Activated CD4-positive, alpha-beta T cell treated with anti-CD3 and anti-CD28 coated beads for 48 hours (primary cell): ENCODE data around the gene POLR3GL.

Experiments used
- DNase-seq: peaks from one replicate; pipeline ENCODE4 v3.0.0-alpha.2; 2020

Gene POLR3GL

DNA sequence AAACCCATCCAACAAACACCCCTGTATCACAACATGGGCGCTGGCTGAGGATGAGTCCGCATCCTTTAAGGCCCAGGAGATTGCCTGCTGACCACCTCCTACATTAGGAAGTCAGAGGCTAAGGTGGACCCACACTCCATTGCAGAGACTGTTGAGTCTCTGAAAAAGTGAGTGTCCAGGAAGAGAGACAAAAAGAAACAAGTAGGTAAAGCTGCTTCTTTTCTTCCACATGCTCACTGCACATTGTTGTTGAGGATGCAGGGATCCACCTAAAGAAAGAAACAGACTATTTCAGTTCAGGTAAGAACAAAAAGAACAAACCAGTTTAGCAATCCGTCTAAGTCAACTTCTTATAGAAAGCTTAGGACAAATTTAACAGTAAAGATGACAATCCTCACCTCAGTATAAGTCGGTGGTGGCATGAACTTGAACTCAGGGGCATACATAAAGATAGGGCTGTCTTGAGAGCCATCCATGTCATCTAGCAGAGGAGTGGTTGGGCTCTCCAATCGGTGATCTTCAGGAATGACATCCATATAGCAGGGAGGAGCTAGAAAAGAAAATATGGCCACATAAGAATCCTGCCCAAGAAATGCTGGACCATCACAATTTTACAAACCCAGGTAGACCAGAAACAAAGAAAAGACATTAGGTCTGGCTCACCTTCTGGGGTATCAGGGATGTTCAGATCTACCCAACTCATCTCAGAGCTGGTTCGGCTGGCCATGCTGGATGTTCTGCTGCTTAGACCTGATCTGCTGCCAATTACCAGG, 29.3 kb downstream of the POLR3GL start:
- DNase-seq, result no peak

DNA sequence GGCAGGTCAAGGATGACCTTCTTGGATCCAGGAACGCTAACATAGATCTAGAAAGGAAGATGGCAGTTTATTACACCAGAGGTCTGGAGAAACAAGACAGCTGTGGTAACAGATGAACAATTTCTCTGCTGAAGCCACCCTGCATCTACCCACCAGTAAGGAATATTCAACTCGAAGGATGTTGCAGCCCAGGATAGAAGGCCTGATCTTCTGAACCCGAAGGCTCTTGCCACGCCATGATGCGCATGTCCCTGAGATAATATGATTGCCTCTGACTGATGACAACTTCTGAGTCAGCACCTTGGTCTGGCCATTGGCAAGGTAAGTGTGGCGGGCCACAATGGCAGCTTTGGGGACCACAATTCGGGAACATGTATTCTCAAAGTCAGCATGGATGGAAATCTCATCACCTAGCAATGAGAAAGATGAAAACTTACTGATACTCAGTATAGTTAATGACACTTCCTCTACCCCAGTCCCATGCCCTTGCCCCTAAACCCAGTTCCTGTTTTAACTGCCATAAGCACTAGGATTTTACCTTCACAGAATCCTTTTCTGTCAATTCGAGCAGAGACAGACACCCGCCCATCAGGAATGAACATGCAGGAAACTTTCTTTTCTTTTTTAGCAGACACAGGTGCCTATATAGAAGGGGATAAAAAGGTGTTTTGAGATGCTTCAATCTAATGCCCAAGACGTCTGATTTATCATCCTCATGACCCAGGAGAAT, 30.1 kb downstream of the POLR3GL start:
- DNase-seq, result peak; percentile 66

DNA sequence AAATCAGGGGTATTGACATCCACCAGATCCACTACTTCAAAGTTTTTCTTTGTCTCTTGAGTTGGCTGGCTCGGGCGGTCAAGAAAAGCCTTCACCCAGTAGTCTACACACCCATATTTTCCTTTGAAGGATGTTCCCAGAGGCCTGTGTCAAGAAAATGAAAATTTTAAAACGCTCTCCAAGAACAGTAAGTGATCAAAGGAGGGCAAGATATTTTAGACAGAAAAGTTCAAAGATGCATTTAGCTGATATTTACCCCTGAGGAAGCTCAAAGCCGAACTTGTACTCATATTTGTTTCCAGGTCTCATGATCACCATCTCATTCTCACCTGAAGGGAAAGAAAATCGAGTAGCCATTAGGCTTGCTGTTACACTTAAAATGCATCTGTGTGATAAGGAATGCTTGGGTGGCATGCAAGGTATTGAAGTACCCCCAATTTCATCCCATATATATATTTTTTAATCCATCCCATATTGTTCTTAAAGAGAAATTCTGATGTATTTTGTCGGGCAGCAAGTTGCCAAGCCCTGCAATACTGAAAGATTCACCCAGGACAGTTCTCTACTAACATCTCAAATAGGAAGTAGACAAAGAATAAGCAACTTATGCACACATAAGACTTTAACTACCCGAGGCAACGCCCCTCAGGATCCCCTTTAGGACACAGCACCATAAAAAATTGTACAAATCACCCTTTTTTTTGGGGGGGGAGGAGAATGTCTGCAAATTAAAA, 30.8 kb downstream of the POLR3GL start:
- no peak for DNase-seq

DNA sequence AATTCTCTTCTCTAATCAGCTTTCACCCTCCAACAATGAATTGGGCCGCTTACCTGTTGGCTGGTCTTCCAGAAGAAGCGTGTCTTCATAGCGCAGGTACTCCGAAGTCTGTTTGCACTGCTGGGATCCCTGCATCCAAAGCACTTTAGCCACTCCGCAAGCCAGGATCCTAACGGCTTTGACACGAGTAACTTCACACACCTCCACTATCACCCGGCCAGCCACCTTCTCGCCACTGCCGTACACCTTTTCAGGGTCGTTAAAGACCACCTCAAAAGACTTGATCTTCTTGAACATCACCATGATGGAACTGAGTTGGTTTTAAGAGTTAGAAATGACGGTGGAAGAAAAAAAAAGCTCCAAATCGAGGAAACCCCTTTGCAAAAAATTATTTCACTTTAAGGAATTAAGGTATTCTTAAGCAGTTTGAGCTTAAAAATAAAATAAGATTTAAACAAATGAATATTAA, 31.5 kb downstream of the POLR3GL start:
- DNase-seq, result no peak

DNA sequence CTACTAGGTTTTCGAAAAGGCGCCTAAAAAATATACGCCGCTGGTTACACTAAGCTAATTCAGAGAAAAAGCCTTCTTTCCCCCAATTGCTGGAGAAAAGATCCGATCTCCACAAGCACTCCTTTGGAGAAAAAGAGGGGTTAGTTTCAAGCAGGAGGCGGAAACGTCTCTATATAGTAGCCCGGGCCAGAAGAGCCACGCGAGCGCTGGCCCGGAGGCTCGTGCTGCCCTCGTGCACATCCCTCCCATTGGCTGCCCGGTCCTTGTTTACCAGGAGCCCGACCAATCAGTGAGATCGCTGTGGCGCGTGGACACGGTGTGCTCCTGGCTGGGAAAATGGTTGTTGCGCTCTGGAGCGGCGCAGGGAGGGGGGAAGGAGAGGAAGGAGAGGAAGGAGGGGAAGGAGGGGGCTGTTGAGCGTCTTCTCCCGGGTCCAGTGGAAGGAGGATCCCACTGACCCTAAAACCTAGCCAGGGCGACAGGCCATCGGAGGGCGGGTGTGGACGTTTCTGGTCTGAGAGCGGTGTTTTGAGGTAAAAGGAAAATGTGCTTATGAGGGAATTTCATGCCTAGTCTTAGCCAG, 32.0 kb downstream of the POLR3GL start, which contains the start of gene TXNIP:
Gene TXNIP, minus strand, starts transcription at position 147 of the 583 bp plus-strand sequence. CDS start 313 bp downstream, outside the sequence.
- DNase-seq, result peak; percentile 95

DNA sequence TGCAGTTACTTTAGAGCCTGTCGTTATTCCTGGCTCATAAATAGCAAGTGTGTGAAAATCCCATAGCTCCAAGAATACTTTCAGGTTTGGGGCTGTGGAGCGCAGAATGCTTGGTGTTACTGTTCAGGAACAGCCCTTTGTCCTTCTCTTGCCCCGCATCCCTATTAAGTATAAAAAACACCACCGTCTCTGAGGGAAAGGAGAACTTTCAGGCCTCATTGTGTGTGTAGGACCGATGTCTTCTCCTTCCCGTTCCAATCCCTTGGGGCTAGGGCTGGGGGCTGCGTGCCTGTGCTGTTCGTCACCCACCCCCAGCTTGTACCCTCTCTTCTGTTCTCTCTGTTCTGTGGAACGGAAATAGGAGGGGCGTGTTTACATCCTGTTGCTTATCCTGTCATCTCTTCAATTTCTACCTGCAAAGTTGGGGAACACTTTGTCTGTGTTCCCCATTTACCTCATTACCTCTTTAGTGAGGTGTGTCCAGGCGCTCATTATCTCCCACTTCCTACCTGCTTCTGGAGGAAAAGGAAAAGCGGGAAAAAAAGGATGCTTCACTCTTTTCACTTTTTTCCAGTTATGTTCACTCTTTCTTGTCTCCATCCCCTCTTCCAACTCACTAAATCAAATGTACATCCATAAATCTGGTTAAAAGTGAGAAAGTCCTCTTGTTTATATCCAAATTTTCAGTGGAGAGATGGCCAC, 32.7 kb downstream of the POLR3GL start:
- peak; percentile 63 for DNase-seq

DNA sequence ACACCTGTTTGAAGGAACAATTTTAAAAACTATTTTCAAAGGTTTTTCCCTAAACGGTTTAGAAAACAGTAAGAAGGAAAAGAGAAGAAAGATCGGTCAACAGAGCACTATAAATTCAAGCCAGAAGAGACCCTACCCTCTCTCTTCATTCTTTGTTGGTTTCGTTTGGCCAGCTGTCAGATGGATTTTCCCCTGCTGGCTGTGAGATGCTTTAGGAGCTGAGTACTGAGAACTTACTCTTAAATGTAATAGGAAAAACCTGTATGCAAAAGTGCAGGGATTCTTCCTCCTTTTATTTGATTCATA, 33.2 kb downstream of the POLR3GL start:
- DNase-seq, result no peak

DNA sequence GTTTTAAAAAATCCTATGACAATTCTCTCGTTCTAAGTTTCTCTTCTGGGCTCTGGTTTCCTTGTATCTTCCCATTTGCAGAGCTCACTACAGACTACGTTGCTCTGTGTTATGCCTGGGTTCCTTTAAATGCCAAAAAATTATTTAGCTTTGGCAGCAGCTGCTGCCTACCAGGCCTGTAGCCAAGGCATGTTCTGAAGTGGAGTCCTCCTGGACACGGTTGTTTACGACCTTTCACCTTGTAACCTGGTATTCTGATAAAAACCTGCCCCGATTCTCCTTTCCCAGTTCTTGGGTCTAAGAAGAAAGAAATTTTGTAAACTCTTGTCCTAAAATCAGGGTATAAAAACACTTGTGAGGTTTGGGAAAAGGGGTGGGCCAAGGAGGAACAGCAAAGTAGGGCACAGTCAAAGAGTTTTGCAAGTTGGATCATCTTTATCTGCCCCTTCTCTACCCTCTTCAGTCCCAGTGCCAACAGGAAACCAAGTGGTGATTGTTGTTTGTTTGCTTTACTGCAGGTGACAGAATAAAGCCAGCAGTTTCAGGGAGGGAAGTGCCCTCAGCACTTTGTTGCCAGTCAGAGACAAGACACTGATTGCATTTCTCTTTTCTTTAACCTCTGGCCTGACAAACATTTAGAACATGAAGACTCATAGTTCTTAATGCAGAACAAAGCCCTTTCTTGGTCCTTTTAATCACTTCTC, 35.0 kb downstream of the POLR3GL start:
- DNase-seq, result no peak

DNA sequence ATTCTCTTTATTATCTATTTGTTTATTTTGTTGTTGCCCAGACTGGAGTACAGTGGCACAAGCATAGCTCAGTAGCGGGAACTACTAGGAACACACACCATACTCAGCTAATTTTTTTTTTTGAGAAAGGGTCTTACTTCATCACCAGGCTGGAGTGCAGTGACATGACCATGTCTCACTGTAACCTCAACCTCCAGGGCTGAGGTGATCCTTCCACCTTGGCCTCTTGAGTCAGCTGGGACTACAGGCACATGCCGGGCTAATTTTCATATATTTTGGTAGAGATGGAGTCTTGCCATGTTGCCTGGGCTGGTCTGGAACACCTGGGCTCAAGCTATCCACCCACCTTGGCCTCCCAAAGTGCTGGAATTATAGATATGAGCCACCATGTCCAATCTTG, 37.2 kb downstream of the POLR3GL start:
- DNase-seq, result no peak

DNA sequence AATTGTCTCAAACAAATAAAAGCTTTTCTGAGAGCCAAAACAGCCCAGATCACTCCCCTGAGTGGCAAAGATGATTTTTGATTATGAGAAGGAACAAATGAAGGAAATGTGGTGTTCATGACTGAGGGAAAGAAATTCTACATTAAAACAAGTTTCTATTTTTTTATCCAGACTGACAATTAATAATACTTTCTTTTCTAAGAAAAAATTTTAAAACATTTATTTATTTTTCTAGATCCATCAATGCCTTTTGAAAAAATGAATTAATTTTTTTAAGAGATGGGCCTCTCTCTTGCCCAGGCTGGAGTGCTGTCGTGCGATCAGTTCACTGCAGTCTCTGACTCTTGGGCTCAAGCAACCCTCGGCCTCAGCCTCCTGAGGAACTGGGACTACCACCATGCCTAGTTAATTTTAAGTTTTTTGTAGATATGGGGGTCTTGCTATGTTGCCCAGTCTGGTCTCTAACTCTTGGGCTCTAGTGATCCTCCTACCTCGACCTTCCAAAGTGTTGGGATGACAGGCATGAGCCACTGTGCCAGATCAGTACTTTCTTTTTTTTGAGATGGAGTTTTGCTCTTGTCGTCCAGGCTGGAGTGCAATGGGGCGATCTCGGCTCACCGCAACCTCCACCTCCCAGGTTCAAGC, 43.1 kb downstream of the POLR3GL start:
- no peak for DNase-seq

DNA sequence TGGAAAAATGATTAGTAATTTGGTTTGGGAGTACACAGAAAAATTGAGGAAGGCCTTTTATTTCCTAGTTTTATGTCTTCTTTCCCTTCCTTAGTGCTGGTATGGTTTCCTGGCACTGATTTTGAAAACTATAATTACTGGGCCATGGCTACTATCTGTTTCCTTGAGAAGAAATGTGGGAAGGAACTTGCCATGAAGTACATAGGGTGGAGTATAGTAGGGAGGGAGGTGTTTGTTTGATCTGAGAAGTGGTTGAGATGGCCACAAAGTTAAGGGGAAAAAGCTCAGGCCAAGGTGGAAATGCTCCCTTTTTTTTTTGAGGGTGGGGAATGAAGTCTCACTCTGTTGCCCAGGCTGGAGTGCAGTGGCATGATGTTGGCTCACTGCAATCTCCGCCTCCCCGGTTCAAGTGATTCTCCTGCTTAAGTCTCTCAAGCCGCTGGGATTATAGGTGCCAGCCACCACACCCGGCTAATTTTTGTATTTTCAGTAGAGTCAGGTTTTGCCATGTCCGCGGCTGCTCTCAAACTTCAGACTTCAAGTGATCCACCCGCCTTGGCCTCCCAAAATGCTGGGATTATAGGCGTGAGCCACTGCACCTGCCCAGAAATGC, 45.7 kb downstream of the POLR3GL start:
- no peak for DNase-seq

DNA sequence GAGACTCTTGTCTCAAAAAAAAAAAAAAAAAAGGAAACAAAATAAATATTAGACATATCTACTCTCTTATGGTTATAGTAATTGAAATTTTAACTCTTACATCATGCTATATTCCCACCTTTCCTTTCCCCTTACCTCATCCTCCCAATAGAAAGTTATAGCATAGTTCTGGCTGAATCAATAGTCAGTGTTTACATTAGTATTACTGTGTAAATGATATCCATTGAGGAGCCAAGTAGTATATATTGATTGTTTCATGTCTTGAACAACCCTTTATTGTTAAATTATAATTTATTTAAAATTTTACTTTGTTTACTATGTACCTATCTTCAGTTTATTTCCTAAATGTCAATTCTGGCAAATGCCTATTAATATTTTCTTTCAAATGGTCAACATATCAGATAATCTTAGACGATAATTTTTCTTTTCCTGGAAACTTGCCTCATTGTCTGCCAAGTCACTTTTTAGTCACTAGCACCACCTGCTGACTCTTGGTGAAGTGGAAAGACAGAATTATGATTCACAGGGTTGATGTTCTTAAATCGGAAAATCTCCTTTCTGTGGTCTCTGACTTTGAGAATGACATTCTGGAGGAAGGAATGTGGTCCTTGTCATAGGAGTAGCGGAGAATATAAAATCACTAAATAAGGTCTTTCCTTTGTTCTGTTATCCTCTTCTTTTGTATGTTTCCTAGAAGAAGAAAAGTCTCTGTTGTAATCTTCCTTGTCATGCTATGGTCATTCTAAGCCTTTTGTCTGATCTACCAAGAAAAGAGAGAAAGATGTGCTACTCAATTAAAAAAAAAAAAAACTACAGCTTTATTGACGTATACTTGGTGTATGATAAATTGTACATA, 48.4 kb downstream of the POLR3GL start:
- DNase-seq, result peak; percentile 56

DNA sequence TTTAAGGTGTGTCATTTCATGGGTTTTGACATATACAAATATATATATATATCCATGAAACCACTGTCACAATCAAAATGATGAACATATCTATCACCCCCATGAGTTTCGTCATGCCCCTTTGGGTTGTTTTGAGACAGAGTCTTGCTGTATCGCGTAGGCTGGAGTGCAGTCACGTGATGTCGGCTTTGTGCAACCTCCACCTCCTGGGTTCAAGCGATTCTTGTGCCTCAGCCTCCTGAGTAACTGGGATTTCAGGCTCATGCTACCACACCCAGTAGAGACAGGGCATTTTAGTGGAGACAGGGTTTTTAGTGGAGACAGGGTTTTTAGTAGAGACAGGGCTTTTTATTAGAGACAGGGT, 49.1 kb downstream of the POLR3GL start:
- DNase-seq, result no peak

DNA sequence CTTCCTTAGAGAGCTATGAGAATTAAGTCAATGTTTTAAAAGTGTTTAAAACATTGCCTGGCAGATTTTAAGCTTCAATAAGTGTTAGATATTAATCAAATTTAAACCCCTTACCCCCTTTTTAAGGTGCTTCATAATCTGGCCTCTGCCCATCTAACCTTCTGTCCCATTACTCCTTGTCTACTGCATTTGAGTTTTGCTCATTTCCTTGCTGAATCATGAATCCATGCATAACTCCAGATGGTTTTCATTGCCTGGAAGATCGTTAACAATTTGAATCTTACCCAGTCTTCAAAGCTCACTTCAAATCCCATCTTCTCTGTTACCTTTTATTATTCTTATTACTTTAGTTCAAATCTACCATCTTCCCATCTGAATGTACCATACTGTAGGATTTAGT, 52.4 kb downstream of the POLR3GL start:
- no peak for DNase-seq

DNA sequence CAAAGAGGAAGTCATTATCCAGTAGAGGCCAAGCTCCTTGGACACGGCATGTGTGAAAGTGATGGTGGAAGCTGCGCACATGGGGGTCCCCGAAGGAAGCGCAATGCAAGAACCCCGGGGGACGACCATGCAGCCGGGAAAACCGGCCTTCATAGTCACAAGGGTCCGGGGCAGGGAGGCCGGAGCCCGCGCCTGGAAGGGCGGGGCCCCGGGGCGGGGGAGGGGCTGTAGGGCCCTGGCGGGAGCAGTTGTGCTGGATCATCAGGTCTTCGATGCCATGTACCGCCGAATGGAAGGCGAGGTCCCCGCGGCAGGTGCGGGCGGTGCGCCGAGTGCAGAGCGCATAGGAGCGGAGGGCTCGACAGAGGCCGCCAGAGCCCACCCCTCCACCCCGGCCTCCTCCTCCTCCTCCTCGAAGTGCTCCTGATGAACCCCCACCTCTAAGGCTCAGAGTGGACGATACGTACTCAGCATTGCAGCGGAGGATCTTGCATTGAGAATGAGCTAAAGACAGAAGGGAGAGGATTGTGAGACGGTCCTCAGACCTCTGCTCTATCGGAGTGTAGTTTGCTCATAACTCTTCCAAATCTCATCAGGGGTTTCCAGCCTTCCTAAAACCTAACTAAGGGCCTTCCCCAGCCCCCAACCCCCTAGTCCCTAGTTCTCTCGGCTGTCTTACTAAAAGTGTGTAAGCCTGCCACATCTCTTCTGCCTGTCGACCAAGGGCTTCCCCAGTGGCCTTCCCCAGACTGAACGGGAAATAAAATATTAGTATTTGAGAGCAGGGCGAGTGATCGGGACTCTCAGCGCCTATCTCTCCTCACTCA, 55.0 kb downstream of the POLR3GL start:
- no peak for DNase-seq

DNA sequence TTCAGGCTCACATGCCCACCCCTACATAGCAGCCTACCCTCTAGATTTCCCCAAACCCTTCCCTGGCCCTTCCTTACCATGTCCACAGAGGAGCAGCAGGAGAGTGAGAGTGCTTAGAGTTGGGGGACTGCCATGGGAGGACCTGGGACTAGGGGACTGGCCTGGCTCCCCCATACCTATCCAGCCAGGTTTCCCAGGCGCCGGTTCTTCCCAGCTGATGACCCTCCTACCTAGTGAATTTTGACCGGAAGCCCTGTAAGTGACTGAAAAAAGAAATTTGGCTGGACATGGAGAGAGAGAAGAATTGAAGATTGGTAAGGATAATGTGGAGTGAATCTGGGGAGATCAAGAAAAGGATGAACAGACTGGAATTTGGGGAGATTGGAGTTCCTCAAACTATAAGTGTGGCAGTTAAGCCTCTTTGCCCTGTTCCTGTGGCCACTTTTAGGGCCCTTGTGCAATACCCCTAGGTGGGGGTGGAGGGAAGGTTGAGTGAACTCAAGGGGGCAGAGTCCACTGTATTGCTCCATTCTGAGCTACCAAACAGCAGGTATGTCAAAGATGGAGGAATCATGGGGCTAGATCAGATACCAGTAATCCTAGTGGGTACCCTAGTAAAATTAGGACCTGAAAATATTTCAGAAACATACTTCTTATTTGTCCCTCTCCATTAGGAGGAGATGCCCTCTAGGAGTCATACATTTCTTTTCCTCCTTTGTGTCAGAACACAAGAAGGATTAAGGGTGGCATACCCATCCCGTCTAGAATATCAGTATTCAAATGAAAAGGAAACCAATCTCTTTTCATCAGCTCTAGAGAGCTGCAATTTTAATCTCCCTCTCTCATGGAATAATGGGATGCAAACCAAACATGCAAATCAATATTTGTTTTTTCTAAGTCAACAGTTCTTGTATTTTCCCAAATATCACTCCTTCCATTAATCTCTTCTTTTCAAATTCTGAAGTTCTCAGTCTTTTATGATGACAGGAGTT, 55.9 kb downstream of the POLR3GL start:
- DNase-seq, result no peak

DNA sequence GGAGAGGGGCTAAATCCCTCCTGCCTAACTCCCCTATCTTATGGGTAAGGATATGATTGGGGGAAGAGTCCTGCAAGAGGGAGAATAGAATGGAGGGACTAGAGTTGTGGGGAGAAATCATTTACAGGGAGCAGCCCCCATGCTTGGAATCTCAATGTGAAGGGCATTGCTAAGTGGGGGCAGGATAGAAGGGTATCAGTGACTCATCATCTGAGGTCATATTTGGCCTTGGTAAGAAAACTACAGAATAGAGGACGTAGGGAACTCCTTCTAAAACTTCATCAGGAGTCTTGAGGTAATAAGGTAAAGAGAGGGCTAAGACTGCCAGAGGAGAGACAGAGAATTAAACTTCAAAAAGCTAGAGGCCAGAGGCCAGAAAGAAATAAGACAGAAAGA, 56.6 kb downstream of the POLR3GL start:
- no peak for DNase-seq
